GM13976 (cell line): ENCODE results near the gene PRKCQ.

ENCODE experiments used
- DNase-seq: peaks from one replicate; pipeline ENCODE4 v3.0.0; 2012; ENCODE audit warnings: low spot score
- CTCF ChIP-seq: IDR thresholded peaks from 2 replicates; pipeline ENCODE4 v1.5.1; 2012; ENCODE audit warnings: borderline replicate concordance, mild to moderate bottlenecking; ENCODE audit not compliant: insufficient read depth; ENCODE audit errors: extremely low read depth, missing control alignments, control extremely low read depth
- in situ Hi-C: fragments of 300-500 bp; cut with MboI; formaldehyde crosslinking; loops from one replicate; pipeline ENCODE4 v1.12.0; 2022; ENCODE audit warnings: low sequenced_read_pairs, mixed read lengths, inconsistent platforms; ENCODE audit not compliant: unreplicated experiment

Gene PRKCQ

GRCh38 chr10:6503171-6503570 lies 76.9 kb downstream of the PRKCQ start:
- no peak for TF ChIP-seq CTCF
- in situ Hi-C loops: no loop called here
- no peak for DNase-seq

- DNase-seq: no peak
- in situ Hi-C loops: no loop called here
- TF ChIP-seq CTCF: no peak
Observed at GRCh38 chr10:6501931-6502330, 78.1 kb downstream of the PRKCQ start.

- TF ChIP-seq CTCF: no peak
- no peak for DNase-seq
- in situ Hi-C loops: no loop called here
Observed at GRCh38 chr10:6499974-6500373, 80.1 kb downstream of the PRKCQ start.

GRCh38 chr10:6498771-6499170 lies 81.3 kb downstream of the PRKCQ start:
- no peak for TF ChIP-seq CTCF
- in situ Hi-C loops: no loop called here
- DNase-seq: no peak

GRCh38 chr10:6497620-6498019 lies 82.5 kb downstream of the PRKCQ start:
- TF ChIP-seq CTCF: no peak
- no peak for DNase-seq
- in situ Hi-C loops: no loop called here

GRCh38 chr10:6494936-6495592 lies 85.0 kb downstream of the PRKCQ start:
- TF ChIP-seq CTCF: no peak
- in situ Hi-C loops: no loop called here
- DNase-seq: no peak

GRCh38 chr10:6494442-6494819 lies 85.6 kb downstream of the PRKCQ start:
- no peak for DNase-seq
- no peak for TF ChIP-seq CTCF
- in situ Hi-C loops: no loop called here
